ENCODE results near the gene CBLN3.

The CBLN3 gene

DNA sequence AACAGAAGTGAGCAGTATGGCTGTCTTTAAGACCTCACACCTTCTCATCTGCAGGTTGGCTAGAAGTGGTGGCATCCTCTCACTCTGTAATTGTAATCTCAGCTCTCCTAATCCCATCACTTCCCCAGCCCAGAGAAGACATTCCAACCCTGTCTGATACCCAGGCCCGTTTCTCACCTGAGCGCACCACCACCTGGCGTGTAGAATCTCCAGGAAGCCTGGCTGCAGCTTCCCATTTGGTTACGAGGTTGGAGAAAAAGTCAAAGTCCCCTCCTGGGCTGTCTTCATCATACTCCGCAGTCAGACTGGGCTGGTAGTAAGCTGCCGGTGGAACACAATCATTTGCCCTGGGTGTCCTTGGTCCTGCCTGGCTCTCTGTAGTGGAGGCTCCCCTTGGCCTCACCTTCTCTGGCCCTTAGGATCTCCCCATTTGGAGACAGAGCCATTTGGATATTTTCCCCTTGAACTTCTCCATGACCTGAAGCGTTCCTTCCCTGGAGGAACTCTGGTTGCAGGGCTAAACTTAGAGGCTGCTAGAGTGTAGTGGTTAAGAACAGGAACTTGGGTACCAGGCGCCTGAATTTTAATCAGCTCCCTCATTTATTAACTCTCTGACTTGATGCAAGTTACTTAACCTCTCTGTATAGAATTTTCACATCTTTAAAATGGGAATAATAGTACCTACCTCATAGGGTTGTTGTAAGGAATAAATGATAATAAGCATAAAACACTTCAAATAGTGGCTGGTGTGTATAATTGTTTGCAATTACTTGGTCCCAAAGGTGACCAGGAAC lies 11.3 kb upstream of the CBLN3 start:
- DNase-seq (ENCODE audit: low read depth, low spot score), result no peak
- H3K4me3 ChIP-seq (ENCODE audit: low read length), result peak overlapping the region; percentile 85; the same call in 1 of the 2 replicates

DNA sequence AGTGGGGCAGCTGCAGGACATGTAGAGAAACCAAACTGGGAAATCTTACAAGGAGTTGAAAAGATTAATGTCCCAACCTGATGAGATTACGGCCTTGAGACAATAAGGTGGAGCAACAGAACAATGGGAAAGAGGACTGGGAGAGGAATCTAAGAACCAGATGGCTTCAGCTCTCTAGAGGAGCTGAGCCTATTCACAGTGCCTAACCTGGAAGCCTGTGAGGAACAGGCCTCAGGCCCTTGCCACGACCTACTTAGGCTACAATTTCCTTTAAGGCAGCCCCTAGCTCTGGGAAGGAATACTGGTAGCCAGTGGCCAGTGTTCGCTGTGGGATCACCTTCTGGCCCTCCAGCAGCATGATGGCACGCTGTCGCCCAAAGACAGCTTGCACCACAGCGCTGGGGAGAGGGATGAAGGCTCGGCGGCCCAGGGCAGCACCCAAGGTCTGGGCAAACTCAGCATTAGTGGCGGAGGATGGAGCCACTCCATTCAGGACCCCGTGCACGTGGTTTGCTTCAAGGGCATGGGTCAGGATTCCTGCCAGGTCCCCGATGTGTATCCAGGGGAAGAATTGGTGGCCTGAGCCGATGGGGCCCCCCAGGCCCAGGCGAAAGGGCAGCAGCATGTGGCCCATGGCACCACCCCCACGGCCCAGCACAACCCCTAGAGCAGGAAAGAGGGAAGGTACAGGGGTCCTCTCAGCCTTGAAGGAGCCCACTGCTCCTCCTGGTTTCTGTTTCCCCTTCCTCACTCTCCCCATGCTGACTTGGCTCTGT lies 10.6 kb upstream of the CBLN3 start:
- no peak for DNase-seq (ENCODE audit: low read depth, low spot score)
- H3K4me3 ChIP-seq (ENCODE audit: low read length), result no peak overlapping the region

DNA sequence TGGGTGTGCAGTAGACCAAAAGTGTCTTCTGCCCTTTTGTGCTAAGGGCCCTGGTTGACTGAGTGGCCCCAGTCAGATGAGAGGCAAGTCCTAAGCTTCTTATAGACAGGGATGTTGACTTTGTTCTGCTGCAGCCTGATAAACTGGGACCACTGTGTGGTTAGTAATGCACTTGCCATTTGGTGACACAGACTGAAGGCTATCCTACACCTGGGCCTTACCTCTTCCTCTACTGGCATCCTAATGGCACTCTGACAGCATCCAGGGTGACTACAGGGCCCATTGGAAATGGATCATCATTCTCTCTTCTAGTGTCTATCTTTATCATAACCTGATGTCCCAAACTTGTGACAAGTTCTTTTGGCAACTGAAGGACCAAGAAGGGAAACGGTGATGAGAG lies 9.8 kb upstream of the CBLN3 start:
- no peak overlapping the region for H3K4me3 ChIP-seq (ENCODE audit: low read length)
- no peak for DNase-seq (ENCODE audit: low read depth, low spot score)

DNA sequence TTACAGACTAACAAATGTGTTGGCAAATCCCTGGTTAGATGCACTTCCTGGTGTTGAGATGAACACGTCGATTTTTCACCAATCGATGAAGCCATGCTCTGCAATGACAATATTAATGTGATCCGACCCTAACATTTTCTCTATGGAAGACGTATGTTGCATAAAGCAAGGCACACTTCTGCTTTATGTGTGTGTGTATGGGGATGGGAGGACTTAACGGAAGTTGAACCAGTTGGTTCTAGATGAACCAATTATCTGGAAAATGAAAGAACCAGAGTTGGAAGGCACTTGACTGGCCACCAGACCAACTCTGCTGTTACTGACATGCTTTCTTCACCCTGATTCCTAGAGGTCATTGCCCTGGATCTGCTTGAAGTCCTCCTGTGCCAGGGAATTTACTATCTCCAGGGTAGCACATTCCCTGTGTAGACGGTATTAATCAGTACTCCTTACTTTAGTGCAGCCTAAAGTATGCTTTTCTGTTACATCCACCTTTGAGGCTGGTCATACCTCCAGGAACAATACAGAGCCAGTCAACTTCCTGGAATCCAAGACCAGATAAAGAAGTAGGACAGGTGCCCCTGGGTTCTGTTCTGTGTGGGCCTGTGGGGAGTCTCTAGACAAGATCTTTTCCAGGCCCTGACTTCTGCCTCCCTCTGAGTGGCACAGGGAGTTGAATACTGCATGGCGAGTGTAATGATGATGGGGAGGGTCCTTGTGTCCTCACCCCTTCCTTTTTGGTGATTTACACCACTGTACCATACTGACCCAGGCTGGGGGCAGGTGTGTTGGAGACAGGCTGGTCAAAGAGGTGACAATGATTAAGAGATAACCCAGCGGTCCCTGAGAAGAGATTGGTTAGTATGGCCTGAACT lies 9.0 kb upstream of the CBLN3 start:
- DNase-seq (ENCODE audit: low read depth, low spot score), result no peak
- H3K4me3 ChIP-seq (ENCODE audit: low read length), result no peak overlapping the region

DNA sequence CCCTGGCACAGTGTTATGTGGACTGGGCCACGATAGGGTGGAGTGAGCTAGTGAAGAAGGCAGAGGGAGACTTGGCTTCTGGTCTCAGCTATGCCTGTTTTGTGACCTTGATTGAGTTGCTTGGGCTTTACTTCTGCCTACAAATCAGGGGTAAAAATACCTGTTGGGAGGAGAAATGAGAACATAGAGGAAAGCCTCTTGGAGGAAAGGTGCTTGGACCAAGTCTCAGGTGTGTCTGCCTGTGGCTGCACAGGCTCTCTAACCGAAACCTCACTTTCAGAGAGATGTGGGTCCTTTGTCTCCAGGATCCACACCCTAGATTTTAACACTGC lies 8.2 kb upstream of the CBLN3 start:
- peak overlapping the region; percentile 33 for H3K4me3 ChIP-seq (ENCODE audit: low read length)

DNA sequence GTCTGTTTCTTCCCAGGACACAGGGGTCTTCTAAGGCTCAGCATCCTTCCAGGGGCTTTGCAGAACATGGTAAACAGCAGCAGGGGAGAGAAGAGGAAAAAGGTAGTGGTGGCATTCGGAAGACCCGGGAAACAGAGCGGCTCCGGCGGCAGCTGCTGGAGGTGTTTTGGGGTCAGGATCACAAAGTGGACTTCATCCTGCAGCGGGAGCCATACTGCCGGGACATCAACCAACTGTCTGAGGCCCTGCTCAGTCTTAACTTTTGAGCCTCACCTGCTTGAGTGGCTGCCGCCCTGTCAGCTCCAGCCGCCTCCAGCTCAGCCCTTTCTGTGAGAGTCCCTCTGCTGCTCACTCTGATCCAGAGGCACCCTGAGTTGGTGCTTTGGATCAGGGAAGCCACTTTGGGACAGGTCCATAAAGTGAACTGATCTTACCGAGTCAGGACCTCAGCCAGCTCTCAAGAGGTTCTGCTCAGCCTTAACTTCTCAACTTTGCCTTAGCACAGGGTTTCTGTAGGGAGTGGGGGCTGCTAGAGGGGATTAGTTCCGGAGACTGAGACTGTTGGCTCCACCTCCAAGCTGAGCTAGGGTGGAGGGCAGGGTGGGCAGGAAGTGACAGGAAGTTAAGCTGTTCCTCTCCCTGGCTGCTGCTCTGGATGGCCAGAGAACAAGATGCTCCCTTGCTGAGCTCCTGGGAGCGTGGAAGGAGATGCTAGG lies 7.7 kb upstream of the CBLN3 start:
- peak; percentile 78 for DNase-seq (ENCODE audit: low read depth, low spot score)
- peak overlapping the region; percentile 33 for H3K4me3 ChIP-seq (ENCODE audit: low read length)

More for the DNA sequence above, 8.2 kb upstream of the CBLN3 start:
- DNase-seq (ENCODE audit: low read depth, low spot score), result no peak

DNA sequence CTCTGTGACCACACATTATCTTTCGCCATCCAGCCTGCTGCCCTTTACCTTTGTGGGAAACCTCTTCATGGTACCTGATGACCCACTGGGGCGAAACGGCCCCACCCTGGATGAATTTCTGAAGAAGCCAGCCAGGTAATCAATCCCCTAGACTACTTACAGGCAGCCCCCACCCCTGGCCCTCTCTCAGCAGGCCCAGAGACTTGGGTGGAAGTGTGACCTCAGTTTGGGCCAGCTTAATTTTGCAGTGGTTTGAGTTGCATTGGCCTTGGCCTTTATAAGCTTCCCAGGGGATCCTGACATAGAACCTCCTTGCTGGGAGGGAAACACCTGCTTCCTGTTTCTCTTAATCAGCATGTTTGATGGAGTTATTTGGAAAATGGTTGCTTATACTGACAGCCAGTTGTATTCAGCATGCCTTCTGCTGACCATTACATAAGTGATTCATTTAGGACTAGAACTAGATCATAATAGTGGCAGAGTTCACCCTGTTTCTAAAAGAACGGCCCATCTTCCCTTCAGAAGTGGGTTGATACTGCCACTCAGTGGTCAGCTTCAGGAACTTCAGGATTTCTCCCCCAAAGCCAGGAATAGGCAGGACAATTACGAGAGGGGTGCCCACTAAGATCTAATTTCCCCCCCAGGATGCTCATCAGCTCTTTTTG lies 7.0 kb upstream of the CBLN3 start:
- peak; percentile 48 for DNase-seq (ENCODE audit: low read depth, low spot score)

DNA sequence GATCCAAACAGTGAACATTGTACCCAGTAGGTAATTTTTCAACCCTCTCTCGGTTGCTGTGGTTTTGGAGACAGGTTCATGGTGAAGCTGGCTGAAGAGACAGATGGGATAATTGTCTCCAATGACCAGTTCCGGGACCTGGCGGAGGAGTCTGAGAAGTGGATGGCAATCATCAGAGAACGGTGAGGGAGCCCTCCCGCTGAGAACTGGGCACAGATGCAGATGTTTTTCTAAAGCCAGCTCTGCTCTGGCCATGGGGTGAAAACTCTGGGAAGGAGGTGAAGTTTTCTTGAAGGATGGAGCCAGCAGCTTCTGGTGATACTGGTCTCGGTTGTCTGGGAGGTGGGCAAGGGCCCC lies 6.5 kb upstream of the CBLN3 start:
- no peak for DNase-seq (ENCODE audit: low read depth, low spot score)
- H3K4me3 ChIP-seq (ENCODE audit: low read length), result no peak overlapping the region

More for the DNA sequence above, 7.0 kb upstream of the CBLN3 start:
- no peak overlapping the region for H3K4me3 ChIP-seq (ENCODE audit: low read length)

DNA sequence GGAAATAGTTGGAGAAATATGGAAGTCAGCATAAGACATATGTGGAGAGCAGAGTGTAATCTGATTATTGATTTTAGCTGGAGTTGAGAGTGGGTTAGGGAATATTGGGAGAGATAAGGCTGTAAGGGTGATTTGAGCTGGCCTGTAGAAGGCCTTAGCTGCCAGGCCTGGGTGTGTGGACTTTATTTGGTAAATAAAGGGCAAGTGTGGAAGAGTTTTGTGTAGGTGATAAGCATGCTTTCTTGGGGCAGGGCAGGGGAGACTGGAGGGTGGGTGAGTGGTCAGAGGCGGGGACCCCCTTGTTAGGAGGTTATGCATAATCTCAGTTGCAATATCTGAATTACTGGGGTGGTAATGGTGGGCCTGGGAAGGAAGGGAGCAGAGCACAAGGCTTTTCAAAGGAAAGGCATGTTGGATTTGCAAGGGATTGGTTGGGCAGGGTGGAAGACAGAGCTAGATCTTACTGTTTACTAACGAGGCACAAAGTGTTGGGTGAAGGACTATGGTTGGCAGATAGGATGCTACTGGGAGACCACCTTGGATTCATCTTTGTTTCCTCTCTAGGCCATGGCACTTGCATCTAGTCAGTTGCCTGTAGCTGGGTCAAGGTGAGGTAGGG lies 5.8 kb upstream of the CBLN3 start:
- no peak overlapping the region for H3K4me3 ChIP-seq (ENCODE audit: low read length)
- DNase-seq (ENCODE audit: low read depth, low spot score), result no peak

DNA sequence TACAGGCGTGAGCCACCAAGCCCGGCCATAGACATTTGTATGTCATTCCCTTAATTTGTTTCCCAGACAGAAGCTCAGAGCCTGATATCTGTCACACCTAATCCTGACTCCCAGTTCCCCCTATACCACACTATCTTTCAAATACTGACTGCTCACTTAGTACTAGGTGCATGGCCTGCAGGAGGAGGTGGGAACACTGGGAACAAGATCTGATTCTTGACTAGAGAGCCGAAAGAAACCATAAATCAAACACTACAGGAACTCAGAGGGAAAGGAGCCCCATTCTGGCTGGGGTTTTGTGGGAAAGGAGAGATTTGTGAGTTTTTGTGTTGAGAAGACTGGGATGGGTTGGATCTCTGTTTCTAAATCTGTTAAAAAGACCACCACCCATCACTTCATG lies 5.2 kb upstream of the CBLN3 start:
- H3K4me3 ChIP-seq (ENCODE audit: low read length), result no peak overlapping the region
- no peak for DNase-seq (ENCODE audit: low read depth, low spot score)

DNA sequence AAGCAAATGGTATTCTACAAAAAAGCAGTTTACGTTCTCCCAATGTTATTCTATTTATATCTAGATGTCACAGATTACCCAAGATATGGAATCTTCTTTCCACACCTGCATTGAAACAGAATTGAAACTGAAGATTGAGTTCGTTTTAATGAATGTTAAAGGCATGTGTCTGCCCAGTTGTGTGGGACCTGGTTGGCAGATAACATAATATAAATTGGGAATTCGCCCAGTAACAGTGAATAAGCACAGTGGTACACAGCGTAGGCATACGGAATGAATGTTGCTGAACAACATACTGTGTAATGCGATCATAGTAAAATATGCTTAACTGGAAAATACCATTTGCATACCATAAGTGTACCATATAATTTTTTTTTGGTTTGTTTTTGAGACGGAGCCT lies 4.6 kb upstream of the CBLN3 start:
- no peak overlapping the region for H3K4me3 ChIP-seq (ENCODE audit: low read length)
- no peak for DNase-seq (ENCODE audit: low read depth, low spot score)

DNA sequence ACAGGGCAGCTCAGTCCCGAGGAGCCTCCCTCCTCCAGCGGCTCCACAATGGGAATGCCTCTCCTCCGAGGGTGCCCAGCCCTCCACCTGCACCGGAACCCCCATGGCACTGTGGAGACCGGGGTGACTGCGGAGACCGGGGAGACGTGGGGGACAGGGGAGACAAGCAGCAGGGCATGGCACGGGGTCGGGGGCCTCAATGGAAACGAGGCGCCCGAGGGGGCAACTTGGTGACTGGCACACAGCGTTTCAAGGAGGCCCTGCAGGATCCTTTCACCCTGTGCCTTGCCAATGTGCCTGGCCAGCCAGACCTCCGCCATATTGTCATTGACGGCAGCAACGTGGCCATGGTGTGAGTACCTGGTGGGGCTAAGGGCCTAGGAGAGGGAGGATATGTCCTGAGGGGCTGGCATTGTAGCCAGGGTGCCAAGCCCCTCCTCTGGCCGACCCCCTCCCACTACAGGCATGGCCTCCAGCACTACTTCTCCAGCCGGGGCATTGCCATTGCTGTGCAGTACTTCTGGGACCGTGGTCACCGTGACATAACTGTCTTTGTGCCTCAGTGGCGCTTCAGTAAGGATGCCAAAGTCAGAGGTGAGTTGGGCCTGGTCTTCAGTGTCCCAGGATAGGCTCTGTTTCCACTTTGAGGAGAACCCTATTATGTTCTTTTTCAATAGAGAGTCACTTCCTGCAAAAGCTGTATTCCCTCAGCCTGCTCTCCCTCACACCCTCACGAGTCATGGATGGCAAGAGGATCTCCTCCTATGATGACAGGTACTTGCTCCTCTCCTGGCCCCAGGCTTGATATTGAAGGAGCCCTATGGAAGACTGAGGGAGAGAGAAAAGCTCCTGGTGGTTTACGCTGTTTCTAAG lies 3.0 kb upstream of the CBLN3 start:
- no peak overlapping the region for H3K4me3 ChIP-seq (ENCODE audit: low read length)
- no peak for DNase-seq (ENCODE audit: low read depth, low spot score)

DNA sequence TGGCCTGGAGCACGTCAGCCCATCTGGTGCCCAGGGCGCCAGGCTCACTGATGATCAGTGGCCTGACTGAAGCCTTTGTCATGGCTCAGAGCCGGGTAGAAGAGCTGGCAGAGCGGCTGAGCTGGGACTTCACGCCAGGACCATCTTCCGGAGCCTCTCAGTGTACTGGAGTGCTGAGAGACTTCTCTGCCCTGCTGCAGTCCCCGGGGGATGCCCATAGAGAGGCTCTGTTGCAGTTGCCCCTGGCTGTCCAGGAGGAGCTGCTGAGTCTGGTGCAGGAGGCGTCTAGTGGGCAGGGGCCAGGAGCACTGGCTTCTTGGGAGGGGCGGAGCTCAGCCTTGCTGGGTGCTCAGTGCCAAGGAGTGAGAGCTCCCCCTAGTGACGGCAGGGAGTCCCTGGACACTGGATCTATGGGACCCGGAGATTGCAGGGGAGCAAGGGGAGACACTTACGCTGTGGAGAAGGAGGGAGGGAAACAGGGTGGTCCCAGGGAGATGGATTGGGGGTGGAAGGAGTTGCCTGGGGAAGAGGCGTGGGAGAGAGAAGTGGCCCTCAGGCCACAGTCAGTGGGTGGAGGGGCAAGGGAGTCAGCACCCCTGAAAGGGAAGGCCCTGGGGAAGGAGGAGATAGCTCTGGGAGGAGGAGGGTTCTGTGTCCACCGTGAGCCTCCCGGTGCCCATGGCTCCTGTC lies 2.2 kb upstream of the CBLN3 start:
- DNase-seq (ENCODE audit: low read depth, low spot score), result peak; percentile 86
- H3K4me3 ChIP-seq (ENCODE audit: low read length), result no peak overlapping the region; the same call in 1 of the 2 replicates

DNA sequence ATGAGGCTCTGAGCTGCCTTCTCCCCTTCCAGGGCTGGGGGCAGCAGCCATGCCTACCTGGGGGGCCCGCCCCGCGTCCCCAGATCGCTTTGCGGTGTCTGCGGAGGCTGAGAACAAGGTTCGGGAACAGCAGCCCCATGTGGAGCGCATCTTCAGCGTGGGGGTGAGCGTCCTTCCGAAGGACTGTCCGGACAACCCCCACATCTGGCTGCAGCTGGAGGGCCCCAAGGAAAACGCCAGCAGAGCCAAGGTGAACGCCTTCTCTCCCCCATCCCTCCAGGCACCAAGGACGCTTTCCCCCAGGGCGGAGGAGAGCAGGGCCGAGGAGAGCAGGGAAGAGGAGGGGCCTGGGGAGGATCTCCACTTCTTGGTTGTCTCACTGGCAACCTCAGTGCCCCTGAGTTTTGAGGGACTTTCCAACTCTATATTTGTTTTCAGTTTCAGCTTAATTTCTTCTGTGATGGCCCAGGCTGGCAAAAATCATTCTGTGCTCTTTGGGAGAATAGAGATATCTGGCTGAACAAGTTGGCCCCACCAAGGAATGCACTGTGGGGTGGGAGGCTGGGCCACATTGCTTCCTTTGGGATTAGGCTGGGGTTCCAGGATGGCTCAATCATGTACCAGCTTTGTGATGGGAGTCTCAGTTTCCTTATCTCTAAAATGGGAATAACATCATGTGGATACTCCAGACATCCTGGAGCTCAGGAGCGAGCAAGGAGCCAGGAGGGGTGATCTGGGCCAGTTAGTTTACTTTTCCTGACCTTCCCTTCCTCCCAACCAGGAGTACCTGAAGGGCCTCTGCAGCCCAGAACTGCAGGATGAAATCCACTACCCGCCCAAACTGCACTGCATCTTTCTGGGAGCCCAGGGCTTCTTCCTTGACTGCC lies 1.5 kb upstream of the CBLN3 start:
- DNase-seq (ENCODE audit: low read depth, low spot score), result no peak
- H3K4me3 ChIP-seq (ENCODE audit: low read length), result peak overlapping the region; percentile 83

DNA sequence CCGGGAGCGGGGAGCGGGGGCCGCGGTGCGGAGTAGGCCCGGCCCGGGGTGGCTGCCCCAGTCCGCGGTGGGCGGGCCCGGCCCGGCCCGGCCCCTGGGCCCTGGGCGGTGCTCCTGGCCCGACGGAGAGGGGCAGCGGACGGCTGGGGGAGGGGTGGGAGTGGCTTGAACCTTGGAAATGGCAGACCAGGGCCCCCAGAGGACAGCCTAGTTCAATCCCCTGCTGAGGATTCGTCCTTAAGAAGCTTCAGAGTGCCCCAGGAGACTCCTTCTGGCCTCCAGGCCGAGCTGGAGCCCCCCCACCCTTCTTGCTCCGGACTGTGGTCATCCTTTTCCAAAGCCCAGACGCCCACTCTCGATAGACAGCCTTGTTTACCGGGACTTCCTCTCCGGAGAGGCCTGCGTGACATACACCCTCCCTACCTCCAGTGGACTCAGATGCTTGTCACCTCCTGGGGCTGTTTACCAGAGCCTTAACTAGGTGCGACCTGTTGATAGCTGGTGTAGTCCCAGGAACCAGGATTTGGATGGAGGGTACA lies 744 bp upstream of the CBLN3 start:
- DNase-seq (ENCODE audit: low read depth, low spot score), result no peak

More for the DNA sequence above, 744 bp upstream of the CBLN3 start:
- peak overlapping the region; percentile 83 for H3K4me3 ChIP-seq (ENCODE audit: low read length)

All from Jurkat, Clone E6-1 (cell line).